HG02588 (cell line): Measurements from ENCODE around the gene TENT5A.

Source experiments
- ATAC-seq: cut with Tn5 transposase; IDR thresholded peaks from one replicate; pipeline ENCODE4 v1.9.1; 2021; ENCODE audit warnings: mild to moderate bottlenecking, moderate library complexity; ENCODE audit not compliant: unreplicated experiment

TENT5A gene

DNA sequence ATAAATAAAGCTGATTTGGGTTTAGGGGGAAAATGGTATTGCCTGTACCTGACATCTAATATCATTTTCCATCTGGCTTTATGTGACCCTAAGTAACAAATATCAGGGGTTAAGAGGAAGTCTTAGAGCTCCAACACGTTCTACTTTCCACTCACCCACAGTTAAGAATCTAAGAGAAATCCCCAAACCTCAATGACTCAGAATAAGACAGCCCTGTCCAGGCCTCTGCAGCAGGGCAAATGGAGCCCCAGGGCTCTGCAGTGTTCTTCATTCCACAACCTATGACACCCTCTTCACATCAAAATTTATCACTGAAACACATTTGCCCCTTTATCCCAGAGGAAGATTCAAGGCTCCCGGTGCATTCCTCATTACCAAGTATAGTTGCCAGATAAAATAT, 20.3 kb upstream of the TENT5A start:
- ATAC-seq = peak; percentile 99

DNA sequence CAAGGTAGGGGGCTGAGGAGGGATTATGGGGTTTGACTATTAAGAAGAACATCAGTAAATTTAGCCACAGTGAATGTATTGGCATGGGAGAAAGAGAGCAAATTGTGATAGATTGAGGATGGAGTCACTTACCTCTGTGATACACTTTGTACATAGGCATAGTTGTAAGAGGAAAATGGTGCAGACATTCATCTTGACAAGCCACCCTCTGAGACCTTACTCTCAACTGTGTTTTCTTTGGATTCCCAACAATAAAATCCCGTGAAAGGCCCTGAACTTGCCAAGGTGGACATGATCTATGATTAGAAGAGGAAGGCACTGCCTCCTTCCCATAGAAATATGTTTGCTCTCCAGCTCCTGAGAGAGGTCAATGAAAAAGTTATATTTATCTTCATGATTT, 18.6 kb upstream of the TENT5A start:
- no peak for ATAC-seq

DNA sequence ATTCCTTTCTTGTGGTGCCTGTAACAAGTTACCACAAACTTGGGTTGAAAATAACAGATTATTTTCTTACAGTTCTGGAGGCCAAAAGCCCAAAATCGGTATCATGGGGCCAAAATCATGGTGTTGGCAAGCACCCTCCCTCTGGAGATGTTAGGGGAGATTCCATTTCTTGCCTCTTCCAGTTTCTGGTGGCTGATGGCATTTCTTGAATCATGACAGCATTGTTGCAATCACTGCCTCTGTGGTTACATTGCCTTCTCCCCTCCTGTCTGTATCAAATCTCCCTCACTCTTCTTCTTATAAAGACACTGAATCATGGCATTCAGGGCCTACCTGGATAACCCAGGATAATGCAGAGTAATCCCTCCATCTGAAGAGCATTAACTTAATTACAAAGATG, 17.9 kb upstream of the TENT5A start:
- ATAC-seq = no peak

DNA sequence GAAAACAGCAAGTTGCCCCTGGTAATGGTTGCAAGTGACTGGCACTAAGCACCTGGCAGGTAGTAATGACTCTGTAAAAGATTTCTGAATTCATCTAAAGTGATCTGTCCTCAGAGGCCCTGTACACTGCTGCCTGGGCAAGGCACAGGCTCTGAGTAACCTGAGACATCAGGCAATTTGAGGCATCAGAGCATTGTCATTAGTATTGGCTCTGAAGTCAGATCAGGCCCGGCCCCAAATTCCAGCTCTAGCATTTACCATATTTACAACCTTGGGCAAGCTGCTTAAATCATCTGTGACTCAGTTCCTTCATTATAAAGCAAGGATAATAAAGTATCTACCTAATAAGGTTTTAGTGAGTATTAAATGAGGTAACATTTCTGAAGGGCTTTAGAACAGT, 17.3 kb upstream of the TENT5A start:
- ATAC-seq = no peak

DNA sequence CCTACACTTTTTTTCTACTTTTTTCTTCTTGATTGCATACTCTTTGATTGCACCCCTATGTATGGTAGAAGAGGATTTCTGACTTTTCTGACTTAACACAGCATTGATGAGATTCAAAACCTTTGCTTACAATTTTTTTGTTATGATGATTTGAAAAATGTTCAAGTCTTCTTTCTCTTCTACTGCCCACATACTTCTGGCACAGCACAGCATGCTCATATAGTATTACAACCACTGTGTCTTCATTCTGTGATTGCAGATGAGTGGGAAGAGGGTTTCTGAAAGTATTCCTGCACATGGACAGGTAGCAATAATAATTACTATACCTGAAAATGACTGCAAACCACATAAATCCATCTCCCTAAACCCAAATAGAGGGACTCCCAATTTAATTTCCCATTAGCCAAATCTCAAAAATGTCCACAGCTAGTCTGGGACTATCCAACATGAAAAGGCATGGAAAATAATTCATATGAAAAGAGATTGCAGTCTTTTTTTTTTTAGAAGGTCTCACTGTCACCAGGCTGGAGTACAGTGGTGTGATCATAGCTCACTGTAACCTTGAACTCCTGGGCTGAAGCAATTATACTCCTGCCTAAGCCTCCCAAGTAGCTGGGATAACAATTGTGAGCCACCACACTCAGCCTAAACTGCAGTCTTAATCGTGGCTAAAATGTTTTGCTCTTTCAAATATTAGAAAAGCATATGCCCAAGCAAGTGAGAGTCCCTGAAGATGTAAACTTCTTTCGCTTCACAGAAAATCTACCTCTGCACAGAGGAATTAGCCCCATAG, 15.9 kb upstream of the TENT5A start:
- no peak for ATAC-seq

DNA sequence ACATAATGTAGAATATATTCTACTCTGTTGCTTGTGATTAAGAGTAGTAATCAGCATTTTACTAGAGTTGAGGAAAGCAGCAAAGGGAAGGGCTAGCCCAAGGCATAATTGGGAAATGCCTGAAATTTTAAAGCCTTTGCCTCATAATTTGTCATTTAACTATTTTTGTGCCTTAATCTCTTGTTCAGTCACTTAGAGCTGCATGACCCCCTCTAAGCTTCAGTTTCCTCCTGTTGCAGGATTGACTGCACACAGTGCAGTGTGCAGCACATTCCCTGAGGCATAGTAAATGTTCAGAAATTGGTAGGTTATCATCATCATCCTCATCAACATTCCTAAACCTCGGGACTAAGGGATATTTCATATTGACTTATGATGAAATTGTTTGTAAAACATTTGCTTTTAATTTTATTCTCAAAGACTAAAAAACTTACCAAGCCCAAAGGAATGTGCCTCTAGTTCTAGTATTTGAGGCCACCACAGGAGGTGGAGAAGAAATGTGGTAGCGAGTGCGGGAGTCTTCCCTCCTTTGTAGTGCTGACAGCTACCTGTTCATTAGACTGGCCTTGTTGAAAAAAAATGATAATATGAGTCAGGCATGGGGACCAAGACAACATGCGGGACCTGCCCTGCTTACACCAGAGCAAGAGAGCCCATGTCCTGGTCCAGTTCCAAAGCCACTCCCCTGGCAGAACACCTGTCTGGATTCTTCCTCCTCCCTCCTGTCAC, 14.8 kb upstream of the TENT5A start:
- no peak for ATAC-seq

DNA sequence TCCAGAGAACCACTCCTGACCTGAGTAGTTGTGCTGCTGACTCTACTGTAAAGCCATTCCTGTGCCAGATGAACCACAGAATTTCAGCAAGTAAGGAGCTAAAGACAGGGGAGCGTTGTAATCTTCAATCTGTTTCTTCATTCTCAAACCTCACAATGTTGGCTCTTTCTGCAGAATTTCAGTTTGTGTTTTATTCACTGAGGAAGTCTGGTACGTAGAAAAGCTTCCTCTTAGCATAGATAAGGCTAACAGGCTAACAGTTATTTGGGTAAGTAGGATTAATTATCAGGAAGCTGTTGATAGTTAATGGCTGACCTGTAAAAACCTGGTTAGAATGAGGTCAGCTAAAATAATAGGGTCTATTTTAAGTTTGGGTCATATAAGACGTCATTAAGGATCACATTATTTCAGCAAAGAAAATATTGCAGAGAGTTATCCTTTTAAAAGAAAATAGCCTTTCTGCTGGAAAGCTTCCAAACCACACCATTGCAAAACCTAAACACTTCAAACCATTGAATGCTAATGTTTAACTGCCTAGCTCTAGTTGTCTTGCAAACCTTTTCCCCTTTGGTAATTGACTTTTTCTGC, 14.1 kb upstream of the TENT5A start:
- peak; percentile 49 for ATAC-seq

DNA sequence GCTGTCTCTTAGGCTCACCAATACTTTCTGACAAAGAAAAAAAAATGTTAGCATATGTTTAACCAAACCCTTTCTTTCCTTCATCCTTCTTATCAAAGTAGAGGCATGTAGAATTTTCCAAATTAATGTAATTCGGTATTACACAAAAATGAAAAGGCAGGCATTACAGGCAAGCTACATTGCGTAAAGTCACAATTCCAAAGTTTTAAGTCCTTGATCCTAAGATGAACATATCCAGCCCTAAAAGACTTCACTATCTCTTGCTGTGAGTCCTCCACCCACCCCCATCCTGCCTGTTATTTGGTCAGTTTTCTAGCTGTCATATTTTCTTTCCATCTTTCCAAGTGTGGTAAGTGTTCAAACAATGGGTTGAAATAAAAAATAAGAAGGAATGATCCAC, 12.1 kb upstream of the TENT5A start:
- no peak for ATAC-seq

DNA sequence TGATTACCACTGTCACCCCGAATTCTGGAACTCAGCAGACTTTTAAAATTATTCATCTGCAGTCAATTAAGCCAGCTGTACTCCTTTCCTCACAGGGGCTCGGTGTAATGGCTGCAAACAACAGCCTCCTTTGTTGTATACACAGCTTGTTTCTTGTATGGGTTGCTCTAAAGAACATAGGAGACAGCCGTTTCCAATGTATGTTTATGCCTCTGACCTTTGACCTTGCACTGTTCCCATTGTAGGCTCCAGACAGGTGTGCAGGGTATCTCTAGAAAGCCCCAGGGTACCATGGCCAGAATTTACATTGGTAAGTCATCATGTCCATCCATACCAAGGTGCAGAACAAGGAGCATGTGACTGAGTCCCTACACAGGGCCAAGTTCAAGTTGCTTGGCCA, 11.5 kb upstream of the TENT5A start:
- ATAC-seq = no peak

DNA sequence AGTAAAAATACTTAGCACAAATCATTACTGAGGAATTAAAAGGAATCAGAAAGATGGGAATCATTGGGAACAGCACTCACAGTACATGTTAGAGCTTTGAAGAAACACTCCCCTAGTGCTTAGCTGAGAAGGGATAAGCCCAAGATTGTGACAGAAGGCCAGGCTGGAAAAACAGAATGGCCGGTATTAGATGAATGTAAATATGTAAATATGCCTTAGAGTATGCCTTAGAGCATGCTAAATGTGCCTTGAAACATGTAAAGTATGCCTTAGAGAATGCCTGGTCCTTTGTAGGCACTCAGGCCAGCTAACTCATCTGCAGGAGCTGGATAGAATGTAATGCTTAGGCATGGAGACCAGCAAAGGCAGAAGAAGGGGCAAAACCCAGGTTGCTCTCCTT, 10.6 kb upstream of the TENT5A start:
- ATAC-seq = no peak

DNA sequence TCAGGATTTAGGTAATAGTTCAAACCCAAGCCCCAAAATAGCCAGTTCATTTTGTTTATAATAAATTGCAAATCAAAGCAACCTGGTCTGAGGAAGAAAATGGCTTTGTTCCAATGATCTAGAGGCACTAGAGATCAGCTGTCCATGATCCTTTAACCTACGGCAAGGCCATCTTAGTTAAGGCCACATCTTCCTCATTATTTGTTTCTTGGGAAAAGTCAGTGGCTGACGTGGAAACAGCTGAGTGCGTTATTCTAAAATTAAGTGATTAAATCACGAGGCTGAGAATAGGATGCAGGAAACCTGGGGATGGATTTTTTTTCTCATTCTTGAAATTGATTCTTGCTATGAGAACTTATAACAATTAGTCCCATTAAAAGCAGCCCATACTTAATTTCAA, 10.1 kb upstream of the TENT5A start:
- ATAC-seq = no peak

DNA sequence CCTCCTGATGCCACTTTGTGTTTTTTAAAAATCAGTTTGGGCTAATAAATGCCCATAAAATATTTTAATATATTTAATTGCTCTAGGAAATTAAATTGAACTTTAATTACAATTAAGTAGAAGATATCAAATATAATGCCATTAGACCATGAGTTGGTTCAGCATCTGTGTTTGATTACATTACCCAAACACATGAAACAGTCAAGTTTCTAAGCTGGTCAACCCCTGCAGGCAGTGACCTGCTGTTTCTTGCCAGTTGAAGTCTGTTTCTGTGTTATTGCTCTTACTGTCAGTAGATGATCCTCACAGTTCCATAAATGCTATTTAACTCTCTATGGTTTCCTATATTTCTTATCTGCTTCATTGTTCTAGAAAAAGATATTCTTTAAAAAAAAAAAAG, 9.7 kb upstream of the TENT5A start:
- ATAC-seq = no peak

DNA sequence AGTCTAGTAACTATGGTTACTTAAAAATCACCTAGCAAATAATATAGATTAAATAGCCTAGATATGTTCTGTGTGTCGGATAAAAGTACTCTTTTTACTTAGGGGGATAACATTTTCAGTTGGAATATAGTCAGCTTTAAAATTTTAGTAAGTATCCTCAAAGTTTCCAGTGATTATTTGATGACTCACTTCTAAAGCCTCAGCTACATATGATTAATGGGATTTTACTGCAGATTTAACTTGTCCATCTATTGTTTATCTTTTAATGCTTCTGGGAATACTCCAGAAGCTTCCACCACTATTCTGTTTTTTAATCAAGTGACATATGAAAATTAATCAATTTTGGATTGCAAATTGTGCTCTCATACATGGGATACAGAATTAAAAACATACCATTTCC, 8.7 kb upstream of the TENT5A start:
- ATAC-seq = no peak

DNA sequence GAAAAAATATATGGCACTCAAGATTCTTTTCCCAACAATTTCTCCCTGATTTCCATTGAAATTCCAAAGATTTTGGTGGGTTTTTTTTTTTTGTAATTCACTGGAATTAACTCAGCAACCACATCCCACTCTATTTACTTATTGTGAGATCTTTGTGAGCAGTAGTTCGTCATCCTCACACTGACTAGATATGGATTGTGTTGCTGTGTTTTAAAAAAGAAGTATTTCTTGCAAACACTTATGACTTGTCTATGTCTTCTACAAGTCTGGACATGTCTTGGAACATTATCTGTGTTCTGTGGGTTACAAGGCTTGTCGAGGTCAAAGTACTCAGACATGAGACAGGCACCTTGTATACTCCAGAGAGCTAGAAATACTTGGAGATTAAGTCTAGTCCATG, 7.3 kb upstream of the TENT5A start:
- peak; percentile 75 for ATAC-seq

DNA sequence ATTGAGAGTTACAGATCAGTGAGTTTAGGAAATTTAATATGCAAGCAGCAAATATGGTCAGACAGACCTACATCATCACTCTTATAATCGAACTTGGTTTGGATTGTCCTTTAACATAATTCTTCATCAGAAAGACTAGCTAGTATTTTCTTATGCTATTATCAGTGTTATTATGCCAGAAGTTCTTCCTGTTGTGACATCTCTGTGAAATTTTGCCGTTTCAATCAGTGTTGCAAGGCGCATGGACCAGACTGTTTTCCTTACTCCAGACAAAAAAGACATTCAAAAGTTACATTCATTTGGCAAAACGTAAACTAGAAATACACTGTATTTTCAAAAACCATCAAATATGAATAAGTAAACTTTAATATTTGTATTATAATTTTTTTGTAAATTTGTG, 5.7 kb upstream of the TENT5A start:
- ATAC-seq = no peak

DNA sequence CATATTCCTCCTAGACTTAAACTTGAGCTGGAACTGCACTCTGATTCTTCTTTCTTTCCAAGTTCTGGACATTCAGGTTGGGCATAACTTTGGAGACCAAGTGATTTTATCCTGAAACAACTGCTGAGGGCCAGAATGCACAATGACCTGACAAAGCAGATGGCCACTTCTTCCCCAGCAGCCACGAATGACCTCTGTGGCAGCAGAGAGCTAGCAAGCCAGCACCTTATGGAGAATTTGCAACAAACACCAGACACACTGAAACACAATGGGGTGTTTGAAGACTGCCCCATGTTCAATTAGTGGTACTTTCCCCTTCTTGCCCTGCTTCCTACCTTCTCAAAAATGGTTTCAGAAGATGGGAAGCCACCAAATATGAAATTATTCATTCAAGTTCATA, 4.2 kb upstream of the TENT5A start:
- ATAC-seq = no peak

DNA sequence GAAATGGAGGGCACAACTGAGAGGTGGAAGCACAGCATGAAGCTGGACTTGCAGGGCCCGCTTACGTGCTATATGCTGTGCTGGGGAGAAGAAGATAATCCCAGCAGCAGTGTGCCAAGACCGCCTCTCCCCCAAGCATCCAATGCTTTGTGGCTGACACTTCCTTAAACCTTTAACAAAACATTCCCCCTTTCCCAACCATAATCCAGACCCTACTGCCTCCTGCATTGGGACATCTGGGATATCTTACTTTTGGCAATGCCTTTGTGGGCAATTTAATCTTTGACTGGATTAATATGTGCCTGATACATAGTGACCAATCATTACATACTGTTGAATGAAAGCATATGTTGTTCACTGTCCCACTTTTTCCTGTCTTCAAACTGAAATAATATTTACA, 3.1 kb upstream of the TENT5A start:
- ATAC-seq = no peak

DNA sequence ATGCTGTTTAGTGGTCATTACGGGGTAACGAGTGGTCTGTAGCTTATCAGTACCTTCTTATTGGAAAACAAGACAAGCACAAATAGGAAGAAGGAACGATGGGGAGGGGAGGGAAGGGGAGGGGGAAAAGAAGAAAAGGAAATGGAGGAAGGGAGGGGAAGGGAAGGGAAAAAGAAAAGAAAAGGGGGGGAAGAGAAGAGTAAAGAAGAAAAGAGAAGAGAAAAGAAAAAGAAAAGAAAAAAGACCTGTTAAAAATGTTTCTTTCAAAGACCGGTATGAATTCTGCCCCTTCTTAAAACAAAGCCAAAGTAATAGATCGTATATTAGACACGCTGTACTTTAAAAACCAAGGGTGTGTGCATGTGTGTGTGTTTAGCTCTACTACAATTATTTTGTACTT, 2.4 kb upstream of the TENT5A start:
- no peak for ATAC-seq

DNA sequence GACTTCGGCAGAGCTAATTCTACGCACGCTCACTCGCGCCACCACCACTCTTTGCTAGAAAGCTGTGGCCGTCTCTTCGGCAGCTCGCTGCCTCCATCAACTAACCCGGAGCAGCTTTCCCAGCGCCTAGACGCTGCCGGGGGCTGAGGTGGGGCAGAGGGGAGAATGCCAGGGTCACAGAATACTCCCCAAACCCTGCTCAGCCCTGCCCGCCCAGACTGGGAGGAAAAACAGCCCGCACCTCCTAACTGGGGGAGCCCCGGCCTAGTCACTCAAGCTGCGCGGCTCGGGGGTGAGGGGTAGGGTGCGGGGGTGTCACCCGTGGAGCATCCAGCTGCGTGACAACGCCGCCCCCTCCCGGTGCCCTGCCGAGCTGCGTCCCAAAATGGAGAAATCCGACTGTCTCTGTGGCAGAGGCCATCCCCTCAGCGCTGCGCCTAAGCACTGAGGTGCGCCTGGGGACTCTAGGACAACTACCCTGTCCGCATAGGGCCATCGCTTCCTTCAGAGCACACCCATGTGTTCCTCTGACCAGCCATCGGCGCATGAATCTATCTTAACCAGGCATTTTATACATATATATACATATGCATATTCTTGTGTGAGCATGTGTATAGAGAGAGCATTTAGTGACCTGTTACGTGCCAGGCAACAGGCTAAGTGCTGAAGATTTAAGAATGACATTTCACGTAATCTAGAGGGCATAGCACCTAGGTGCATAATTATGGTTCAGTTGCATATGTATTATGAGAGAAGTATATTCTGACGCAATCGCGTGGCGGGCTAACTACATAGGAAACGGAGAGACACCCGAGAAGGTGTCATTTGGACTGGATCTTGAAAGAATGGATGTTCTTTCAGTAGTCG, 1.5 kb upstream of the TENT5A start:
- ATAC-seq = peak; percentile 33

DNA sequence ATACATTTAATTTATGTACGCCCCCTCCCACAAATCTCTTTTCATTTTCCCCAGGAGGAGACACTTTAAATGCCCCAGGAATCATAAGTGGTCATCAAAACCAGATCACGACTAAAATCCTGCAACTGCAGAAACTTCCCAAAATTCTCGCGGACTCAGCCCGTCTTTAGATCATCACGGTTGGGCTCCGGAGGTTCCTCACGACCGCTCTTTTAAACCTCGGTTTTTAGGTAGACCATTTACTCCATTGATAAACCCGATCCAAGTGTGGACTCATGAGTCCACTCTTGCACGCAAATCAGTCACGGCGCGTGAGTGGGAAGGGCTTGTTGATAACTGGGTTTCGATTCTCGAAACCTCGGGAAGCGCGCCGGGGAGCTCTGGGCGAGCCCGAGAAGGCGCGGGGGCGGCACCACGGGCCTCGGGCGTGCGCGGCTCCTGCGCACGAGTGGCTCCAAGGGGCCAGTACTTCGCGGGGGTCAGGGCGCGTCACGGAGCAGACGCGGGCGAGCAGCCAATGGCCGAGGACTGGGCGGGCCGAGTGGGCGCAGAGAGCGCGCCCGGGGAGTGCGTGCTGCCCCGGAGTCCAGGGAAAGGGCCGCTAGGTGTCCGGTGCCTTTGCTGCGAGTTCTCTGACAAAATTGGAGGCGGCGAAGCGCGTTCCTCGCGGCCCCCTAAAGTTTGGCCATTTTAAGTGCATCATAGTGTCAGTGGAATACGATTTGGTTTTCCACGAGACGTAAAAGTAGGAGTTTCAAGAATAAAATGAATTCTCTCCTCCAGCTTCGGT, 635 bp upstream of the TENT5A start:
- peak; percentile 58 for ATAC-seq
